ENCODE data around the gene BACE2. TPM values are rescaled to one million over a fixed set of nuclear protein-coding genes. Genes with fewer than 3 reads are reported as not detected.

Gene BACE2
- total RNA-seq, 1 donor: 122 TPM

DNA sequence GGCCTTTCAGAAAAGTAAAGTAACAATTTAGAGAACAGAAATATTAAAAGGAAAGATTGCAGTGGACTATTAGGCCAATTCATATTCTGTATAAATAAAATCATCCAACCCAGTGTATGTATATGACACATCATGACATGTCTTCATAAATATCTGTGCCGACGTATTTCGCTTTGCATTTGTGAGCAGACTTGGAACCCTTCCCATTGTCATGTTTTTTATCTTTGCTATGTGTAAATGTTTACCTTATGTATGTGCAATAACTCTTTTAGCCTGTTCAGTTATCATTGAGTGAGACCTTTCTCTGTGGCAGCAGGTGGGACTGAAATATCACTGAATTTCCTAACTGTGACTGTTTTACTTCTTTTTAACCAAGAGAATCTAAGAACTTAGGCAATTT is 90.7 kb downstream of the BACE2 start:
- DNase-seq (ENCODE audit: low read depth): peak; percentile 25
- TF ChIP-seq, protein P1, sequence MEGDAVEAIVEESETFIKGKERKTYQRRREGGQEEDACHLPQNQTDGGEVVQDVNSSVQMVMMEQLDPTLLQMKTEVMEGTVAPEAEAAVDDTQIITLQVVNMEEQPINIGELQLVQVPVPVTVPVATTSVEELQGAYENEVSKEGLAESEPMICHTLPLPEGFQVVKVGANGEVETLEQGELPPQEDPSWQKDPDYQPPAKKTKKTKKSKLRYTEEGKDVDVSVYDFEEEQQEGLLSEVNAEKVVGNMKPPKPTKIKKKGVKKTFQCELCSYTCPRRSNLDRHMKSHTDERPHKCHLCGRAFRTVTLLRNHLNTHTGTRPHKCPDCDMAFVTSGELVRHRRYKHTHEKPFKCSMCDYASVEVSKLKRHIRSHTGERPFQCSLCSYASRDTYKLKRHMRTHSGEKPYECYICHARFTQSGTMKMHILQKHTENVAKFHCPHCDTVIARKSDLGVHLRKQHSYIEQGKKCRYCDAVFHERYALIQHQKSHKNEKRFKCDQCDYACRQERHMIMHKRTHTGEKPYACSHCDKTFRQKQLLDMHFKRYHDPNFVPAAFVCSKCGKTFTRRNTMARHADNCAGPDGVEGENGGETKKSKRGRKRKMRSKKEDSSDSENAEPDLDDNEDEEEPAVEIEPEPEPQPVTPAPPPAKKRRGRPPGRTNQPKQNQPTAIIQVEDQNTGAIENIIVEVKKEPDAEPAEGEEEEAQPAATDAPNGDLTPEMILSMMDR (IDR thresholded peaks at IDR 0.05; ENCODE audit: insufficient read depth, low read length): no peak
- H3K4me3 ChIP-seq (ENCODE audit: low read depth, low read length): no peak overlapping the region

DNA sequence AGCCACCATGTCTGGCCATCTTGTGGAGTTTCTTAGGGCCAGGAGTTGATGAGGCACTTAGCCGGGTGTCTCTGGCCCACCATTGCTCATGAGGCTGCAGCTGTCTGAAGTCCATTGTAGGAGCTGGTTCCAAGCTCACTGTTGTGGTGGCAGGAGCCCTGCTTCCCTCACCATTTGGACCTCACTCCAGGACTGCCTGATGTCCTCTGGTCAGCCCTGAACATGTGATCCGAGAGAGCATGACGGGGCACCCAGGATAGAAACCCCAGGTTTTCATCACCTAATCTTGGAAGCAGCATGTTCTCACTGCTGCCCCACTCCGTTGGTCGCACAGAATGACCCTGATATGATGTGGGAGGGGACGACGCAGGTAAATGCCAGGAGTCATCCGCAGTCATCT is 92.5 kb downstream of the BACE2 start:
- no peak for DNase-seq (ENCODE audit: low read depth)
- H3K4me3 ChIP-seq (ENCODE audit: low read depth, low read length): no peak overlapping the region
- TF ChIP-seq, protein P1 (IDR thresholded peaks at IDR 0.05; ENCODE audit: insufficient read depth, low read length): no peak

- no peak for DNase-seq (ENCODE audit: low read depth)
- TF ChIP-seq, protein P1 (IDR thresholded peaks at IDR 0.05; ENCODE audit: insufficient read depth, low read length): no peak
- no peak overlapping the region for H3K4me3 ChIP-seq (ENCODE audit: low read depth, low read length)
Observed at GRCh38 chr21:41267346-41267745, 99.4 kb downstream of the BACE2 start.

- H3K4me3 ChIP-seq (ENCODE audit: low read depth, low read length): no peak overlapping the region
- TF ChIP-seq, protein P1 (IDR thresholded peaks at IDR 0.05; ENCODE audit: insufficient read depth, low read length): no peak
- no peak for DNase-seq (ENCODE audit: low read depth)
Observed at GRCh38 chr21:41269535-41269934, 101.6 kb downstream of the BACE2 start.

DNA sequence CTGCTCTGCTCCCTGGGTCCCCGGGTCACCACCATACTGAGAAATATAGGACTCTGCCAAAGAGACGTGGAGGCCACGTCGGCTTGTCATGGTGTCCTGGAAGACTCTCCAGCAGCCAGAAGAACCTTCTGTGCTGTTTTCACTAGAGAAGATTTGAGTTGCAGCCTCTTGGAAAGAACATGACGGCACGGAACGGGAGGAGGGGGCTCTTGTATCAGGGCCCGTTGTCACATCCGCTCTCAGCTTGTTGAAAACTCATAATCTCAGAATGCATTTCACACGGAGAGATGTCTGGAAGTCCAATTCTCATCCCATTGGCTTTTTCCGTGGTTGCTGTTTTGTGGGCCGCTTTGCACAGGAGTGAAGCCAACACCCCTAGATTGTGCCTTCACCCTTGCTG is 109.2 kb downstream of the BACE2 start:
- DNase-seq (ENCODE audit: low read depth): no peak
- TF ChIP-seq, protein P1 (IDR thresholded peaks at IDR 0.05; ENCODE audit: insufficient read depth, low read length): no peak
- H3K4me3 ChIP-seq (ENCODE audit: low read depth, low read length): no peak overlapping the region

GRCh38 chr21:41277846-41278245 is 109.9 kb downstream of the BACE2 start:
- no peak for DNase-seq (ENCODE audit: low read depth)
- TF ChIP-seq, protein P1 (IDR thresholded peaks at IDR 0.05; ENCODE audit: insufficient read depth, low read length): no peak
- H3K4me3 ChIP-seq (ENCODE audit: low read depth, low read length): no peak overlapping the region
